Measurements from ENCODE around the gene CWC27.

Gene CWC27

GRCh38 chr5:64768358-64769312 lies at the start of gene CWC27, which contains the start of gene SREK1IP1:
TSS of gene CWC27 (plus strand) at chr5:64768930. CDS start at chr5:64769147, 217 bp downstream.
TSS of gene SREK1IP1 (minus strand) at chr5:64768691. CDS start at chr5:64768517, 174 bp downstream.
- TF ChIP-seq CTCF (IDR thresholded peaks at IDR 0.05; ENCODE audit: control extremely low read depth, extremely low read depth, low read depth, missing control alignments) = no peak
- POLR2A ChIA-PET = no interaction called here
- peak; percentile 80 for DNase-seq (ENCODE audit: extremely low spot score)
- CTCF ChIA-PET = interaction anchor here (1.0 to 4.1 kb wide), 5 partner anchors 11 to 109 kb away, joined by 3 to 23 read pairs (median 13); no protein-coding TSS in a partner anchor

- TF ChIP-seq CTCF (IDR thresholded peaks at IDR 0.05; ENCODE audit: control extremely low read depth, extremely low read depth, low read depth, missing control alignments) = no peak
- POLR2A ChIA-PET = no interaction called here
- CTCF ChIA-PET = no interaction called here
- no peak for DNase-seq (ENCODE audit: extremely low spot score)
These were observed 46.1 kb upstream of the CWC27 start for GRCh38 chr5:64722588-64722987.

- POLR2A ChIA-PET = no interaction called here
- no peak for TF ChIP-seq CTCF (IDR thresholded peaks at IDR 0.05; ENCODE audit: control extremely low read depth, extremely low read depth, low read depth, missing control alignments)
- no peak for DNase-seq (ENCODE audit: extremely low spot score)
- CTCF ChIA-PET = no interaction called here
These were observed 41.6 kb upstream of the CWC27 start for GRCh38 chr5:64727150-64727549.

GRCh38 chr5:64742411-64742810 lies 26.3 kb upstream of the CWC27 start:
- no peak for TF ChIP-seq CTCF (IDR thresholded peaks at IDR 0.05; ENCODE audit: control extremely low read depth, extremely low read depth, low read depth, missing control alignments)
- no peak for DNase-seq (ENCODE audit: extremely low spot score)
- POLR2A ChIA-PET = no interaction called here
- CTCF ChIA-PET = no interaction called here

GRCh38 chr5:64742821-64743220 lies 25.9 kb upstream of the CWC27 start:
- DNase-seq (ENCODE audit: extremely low spot score) = no peak
- POLR2A ChIA-PET = no interaction called here
- TF ChIP-seq CTCF (IDR thresholded peaks at IDR 0.05; ENCODE audit: control extremely low read depth, extremely low read depth, low read depth, missing control alignments) = no peak
- CTCF ChIA-PET = no interaction called here

- no peak for TF ChIP-seq CTCF (IDR thresholded peaks at IDR 0.05; ENCODE audit: control extremely low read depth, extremely low read depth, low read depth, missing control alignments)
- POLR2A ChIA-PET = no interaction called here
These were observed 23.8 kb upstream of the CWC27 start for GRCh38 chr5:64744914-64745313.

More at GRCh38 chr5:64744914-64745313, 23.8 kb upstream of the CWC27 start:
- CTCF ChIA-PET = interaction anchor here (1.0 to 3.3 kb wide), 3 partner anchors 14 to 39 kb away, joined by 3 to 13 read pairs (median 4); partner anchors contain the start of genes CWC27 and SREK1IP1
- no peak for DNase-seq (ENCODE audit: extremely low spot score)

Data from GM10248 (cell line).